HG03045 (cell line): Measurements from ENCODE around the gene PSMD1.

Experiments used
- ATAC-seq: cut with Tn5 transposase; IDR thresholded peaks from one replicate; pipeline ENCODE4 v1.9.1; 2021; ENCODE audit warnings: mild to moderate bottlenecking, moderate library complexity; ENCODE audit not compliant: unreplicated experiment

Gene PSMD1

DNA sequence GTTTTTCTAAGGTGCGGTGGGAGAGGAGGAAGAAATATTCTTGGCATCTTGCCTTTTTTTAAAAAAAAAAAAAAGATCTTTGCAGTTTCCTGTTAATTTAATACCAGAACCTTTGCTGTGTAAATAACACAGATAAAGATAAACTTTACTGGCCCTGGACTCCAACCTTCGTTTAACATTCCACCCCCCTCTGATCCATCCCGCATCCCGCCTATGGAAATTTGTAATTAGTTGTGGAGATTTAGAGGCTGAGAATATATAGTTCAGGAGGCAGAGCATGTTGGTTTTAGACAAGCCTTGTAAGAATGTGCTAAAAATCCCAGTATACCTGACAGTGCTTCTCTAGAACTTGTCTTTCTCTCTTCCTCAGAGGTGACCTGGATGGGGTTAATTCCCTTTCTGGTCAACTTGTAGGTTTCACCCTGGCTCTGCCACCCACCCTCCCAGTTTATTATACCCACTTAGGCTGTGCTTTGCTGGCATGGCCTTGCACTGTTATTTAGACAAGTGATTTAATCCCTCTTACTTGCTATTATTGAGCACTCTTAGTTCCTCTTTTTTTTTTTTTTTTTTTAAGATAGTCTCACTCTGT lies 22.3 kb upstream of the PSMD1 start:
- ATAC-seq: no peak

DNA sequence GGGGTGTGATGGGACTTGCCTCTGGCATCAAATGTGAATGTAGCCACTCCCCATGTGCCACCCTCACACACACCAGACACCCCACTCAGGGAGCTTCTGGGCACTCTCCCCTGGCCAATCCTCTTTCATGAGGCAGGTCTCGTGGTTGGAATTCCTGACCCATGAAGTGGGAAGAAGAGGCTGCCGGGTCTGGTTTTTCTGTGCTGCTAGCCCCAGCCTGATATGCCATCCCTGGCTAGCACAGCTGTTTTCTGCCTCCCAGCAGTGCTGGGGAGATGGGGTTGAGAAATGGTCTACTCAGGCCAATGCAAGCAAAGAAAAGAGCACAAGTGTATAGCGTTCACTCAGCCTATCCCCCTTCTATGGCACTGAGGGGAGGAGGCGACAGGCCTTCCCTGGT lies 20.5 kb upstream of the PSMD1 start:
- ATAC-seq: no peak

DNA sequence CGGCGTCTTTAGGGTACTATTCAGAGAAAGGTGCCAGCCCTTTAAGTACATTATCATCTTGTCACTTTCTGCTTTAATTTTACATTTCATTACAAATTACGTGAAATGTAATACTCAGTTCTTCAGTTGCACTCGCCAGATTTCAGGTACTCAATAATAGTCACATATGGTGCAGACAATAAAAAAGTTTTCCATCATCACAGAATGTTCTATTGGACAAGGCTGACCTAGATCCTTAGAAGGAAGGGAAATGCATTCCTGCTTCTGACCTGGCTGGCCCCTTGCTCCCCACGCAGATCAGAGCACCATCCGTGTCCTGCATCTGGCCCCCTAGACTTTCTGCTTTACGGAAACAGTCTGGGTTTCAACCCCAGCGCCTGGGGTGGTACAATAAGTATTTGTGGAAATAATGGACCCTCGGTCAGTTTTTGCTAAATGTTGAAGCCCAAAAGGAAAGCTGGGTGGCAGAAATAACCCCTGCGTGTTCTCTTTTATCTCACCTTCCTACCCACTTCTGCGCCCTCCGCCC lies 20.0 kb upstream of the PSMD1 start:
- ATAC-seq: no peak

DNA sequence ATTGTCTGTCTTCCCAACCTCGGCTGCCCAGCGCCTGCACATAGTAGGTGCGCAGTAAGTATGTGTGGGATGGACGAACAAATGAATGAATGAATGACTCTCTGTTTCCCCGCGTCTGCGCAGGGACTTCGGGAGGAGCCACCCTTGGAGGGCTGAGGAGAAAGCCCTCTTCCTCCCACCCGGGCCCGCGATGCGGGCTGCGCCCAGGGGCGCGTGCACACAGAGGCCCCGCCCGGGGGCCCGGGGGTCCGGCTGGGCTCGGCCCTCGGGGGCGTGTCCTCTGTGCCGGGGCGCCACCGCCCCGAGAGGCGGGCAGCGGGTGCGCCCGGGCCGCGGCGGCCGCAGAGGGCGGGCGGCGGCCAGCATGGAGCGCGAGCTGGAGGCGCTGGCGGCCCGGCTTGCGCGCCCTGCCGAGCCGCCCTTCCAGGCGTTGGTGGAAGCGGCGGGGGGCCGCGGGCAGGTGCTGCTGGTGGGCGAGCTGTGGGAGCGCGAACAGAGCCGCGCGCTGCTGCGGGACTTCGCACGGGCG lies 19.4 kb upstream of the PSMD1 start, which contains the start of gene C2orf72:
C2orf72 (plus strand) TSS at position 322 of the 529 bp plus-strand sequence; CDS start at position 365, 43 bp downstream.
- no peak for ATAC-seq

DNA sequence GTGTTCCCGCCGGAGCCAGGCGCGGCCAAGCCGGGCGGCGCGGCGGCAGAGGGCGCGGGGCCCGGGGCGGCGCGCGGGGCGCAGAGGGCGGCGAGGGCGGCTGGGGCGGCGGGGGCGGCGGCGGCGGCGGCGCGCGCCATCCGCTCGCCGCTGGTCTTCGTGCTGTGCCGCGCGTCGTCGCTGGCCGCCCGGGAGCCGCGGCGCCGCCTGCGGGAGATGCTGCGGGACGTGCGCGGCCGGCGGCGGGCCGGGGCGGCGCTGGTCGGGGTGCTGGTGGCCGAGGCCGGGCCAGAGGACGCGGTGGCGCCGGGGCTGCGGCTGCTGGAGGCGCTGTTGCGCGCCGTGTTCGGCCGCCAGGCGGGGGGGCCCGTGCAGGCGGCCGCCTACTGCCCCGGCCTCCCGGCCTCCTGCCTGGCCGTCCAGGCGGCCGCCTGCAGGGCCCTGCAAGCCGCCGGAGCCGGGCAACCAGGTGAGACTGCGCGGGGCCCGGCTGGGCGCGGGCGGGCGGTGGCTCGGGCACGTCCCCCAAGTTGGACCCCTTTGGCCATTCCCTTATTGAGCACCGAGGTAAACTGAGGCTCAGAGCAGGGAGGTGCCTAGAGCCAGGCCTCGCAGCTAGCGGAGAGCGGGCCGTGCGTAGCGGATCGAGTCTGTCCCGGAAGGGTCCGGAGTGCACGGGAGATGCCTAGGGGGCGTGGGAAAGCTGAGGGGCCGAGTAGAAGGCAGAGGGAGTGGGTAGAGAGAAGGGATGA lies 18.8 kb upstream of the PSMD1 start:
- ATAC-seq: no peak

DNA sequence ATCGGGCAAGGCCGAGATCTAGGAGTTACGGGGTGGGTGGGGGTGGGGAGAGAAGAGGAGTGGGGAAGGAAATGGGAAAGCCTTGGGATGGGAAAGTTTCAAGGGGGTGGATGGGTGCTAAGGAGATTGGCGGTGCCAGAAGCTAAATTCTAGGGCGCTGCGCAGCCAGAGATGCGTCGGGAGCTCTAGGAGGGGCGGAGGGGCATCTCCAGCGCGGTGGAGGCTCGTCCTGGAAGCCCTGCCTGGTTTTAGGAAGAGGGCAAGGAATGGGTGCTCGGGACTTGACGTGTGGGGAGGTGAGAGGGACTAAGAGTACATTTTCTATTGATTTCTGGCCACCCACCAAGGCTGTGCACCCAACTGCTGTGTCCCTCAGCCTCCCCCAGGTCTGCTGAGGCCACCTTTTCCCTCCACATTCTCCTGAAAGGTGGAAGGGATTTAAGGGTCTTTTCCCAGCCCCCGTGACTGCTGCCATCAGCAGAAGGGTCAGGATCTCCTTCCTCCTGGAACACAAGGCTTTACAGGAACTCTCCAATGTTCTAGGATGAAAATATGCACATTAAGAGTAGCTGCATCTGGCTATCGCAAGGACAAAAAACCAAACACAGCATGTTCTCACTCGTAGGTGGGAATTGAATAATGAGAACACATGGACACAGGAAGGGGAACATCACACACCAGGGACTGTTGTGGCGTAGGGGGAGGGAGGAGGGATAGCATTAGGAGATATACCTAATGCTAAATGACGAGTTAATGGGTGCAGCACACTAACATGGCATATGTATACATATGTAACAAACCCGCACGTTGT lies 18.0 kb upstream of the PSMD1 start:
- no peak for ATAC-seq

DNA sequence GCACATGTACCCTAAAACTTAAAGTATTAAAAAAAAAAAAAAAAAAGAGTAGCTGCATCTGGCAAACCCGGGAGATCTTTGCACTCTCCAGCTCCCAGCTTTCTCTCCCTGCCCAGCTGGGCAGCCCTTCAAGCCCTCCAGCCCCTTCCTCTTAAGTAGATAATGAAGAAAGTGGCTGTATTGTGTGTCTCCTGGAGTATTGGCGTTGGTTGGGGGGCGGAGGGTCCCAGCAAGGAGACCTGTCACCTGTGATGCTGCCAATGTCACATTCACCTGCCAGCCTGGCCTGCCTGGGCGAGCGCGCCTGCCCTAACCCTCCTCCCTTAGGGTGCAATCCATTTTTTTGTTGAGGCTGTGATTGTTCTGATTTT lies 17.4 kb upstream of the PSMD1 start:
- no peak for ATAC-seq

DNA sequence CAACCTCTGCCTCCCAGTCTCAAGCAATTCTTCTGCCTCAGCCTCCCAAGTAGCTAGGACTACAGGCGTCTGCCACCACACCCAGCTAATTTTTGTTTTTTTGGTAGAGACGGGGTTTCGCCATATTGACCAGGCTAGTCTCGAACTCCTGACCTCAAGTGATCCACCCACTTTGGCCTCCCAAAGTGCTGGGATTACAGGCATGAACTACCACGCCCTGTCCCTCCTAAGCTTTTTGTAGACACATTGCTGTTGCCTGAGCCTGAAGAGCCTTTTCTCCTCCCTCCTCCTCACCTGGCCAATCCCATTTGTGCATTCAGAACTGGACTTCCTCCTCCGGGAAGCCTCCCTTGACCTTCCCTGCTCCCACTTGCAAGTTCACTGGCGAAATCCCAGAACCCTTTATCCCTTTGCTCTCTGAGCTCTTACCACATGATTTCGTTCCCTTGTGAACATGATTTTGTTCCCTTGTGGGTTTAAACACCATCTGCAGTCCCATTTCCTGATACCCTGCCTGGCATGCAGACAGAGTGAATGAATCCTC lies 16.8 kb upstream of the PSMD1 start:
- ATAC-seq: no peak

DNA sequence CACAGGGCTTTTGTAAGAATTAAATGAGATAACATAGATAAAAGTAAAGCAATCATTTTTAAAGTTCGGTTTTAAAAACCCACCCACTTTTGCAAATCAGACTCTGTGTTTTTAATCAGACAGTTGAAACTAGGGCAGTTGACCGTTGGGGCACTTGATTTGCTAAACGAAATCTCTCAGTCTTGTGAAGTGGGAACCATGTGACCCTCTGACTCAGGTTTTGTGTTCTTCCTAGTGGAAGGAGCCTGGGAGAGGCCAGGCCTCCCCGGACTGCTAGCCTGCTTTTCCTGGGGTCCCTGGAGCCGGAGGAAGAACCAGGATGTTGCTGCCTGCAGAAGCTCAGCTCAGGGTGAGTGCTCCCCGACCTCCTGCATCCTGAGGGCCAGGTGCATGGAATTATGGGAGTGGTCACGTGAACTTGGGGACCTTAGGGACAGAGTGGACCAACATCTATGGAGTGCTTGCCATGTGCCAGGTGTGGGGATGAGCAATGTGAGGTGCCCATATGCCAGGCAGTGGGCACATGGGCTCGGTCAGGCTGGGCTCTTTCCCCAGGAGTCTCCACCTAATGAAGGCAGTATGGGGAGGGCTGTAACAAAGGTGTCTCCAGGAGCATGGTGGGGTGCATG lies 15.5 kb upstream of the PSMD1 start:
- no peak for ATAC-seq

DNA sequence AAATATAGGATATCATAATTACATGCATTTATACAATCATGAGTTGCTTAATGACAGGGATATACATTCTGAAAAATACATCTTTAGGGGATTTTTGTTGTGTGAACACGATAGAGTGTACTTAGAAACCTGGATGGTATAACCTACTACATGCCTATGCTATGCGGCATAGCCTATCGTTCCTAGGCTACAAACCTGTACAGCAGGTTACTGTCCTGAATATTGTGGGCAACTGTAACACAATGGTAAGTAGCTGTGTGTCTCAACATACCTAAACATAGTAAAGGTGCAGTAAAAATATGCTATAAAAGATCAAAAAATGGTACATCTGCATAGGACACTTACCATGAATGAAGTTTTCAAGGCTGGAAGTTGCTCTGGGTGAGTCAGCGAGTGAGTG lies 12.9 kb upstream of the PSMD1 start:
- ATAC-seq: no peak

DNA sequence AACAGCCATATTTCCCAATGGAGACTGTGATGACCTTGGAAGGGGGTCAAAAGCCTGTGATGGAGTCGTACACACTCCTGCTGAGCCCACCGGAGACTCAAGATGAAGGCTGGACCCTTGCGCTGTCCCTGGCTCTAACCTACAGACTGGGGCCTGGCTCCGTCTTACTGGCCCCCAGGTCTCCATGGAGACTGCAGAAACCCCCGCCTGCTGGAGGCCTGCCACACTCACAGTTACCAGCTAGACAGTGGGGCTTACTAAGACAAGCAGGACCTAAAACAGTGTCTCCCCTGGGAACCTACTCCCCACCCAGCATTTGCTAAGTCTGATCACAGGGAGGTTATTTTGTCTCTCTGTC lies 9.8 kb upstream of the PSMD1 start:
- no peak for ATAC-seq

DNA sequence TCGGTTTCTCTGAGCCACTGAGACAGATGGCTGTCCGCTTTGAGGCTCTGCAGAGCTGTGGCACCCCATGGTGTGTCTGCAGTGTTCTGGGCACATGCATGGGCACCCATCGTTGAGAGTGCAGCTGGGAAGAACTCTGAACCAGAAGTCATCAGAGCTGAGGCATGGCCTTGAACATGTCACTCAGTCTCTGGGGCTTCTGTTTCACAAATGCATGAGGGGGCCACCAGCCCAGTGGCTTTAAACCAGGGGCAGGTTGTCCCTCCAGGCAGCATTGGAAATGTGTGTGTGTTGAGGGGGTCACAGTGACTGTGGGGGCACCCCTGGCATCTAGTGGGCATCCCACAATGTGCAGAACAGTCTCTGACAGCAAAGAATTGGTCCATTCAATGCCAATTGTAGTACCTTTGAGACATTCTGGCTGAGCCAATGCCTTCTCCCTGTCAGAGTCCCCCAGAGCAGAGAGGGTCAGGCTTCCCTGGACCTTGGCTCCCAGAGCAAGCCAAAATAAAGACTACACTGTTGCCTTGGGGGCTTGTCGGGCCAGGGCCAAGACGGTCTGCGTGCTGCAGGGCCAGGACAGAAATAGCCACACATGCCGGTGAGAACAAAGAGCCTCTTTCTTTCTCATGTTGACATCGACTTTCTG lies 9.3 kb upstream of the PSMD1 start:
- no peak for ATAC-seq

DNA sequence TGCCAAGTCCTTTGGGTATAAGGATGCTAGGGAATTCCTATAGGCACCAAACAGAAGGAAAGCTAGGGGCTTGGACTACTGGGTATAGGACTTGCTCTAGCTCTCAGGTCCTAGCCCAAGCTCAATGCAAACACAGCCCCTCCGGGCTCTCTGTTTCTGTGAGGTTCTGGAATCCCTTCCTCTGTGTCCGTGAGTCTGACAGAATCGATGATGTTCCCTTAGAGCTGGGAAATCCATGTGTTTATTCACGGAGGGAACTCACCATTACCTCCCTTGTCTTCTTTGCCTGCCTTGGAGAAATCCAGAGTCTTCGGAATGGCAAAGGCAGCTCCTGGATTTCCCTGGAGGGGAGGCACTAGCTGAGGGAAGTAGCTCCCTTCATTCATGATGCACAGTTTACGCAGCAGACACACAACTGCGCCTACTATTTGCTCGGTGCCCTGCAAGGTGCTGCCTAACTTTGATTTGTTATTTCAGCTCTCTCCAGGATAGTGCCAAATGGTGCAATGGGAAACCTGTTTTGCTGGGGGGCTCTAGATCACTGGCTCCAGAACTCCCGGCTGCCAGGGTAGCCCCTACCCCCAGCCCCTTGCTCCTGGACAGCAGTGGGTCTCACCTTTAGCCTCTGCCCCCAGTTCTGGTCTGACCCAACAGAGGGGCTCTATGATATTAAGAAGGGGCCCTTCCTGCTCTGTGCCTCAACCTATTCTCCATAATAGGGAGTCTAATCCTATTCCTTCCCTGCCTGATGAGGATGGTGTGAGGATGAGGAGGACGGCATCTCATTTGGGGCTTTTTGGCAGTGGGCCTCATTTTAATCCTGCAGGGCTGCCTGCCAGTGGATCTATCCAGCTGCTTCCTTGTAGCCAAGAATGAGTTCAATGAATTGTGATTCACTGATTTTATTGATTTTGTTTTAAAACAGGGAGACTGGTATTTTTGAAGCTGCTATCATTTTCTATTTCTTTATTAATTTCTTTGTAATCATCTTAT lies 8.4 kb upstream of the PSMD1 start:
- no peak for ATAC-seq

DNA sequence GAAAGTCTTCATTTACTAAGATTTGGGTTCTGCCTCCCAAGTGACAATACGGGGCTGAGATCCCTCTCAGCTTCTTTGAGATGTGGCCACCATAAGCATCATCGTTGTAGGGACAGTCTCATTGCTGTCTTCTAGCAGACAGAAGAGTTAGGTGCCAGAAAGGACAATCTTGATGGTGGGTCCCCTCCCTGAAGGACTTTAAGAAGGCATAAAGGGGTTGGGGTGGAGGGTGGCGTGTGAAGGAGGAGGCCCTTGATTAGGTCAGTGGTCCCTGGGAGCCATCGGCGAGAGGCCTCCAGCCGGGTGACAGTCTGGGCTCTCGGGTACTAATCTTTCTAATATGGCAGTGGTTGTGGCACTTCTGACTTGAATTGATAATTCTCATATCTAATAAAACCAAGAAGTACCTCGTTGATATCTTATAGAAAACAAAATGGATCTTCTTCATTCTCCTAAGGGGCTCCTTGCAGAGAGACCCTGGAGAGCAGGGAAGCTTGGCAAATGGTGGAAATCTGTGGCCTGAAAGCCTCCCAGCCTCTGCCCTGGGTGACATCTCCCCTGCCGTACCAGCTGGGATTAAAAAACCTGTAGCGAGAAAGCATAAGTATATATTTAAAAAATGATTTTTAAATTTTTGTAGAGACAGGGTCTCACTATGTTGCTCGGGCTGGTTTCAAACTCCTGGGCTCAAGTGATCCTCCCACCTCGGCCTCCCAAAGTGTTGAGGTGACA lies 7.2 kb upstream of the PSMD1 start:
- ATAC-seq: no peak

DNA sequence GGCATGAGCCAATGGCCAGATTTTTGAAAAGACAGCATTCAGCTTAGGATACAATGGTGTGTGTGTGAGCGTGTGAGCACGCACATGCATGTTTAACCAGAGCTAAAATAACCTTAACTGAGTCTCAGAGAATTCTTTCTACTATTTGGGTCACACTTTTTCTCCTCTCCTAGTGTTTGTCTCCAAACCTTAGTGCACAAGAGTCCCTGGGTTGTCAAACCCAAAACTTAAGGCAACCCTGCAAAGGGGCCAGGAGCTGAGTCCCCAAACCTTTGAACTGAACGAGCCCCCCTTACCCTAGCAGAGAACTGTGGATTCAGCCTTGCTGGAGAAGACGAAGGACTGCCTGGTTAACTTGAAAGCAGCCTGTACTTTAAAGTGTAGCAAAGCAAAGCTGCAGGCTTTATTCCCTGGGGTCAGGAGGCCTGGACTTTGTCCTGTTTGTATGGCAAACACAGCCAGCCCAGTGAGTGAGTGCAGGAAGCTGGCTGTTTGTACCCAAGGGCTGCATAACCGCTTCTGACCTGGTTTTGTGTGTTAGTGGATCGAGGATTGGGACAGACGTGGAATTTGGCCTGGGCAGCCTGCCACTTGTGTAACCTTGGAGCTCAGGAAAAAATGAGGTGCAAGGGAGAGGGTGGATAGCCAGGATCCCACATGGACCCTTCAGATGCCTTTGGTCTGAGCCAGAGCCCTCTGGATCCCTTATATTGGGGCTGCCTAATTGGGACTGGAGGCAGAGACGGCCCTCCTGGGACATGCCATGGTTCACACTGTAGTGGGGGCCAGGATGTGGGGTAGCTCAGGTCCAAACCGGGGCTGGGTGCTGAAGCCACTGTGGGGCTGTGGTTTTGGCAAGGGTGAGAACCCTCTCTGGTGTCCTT lies 6.4 kb upstream of the PSMD1 start:
- ATAC-seq: no peak

DNA sequence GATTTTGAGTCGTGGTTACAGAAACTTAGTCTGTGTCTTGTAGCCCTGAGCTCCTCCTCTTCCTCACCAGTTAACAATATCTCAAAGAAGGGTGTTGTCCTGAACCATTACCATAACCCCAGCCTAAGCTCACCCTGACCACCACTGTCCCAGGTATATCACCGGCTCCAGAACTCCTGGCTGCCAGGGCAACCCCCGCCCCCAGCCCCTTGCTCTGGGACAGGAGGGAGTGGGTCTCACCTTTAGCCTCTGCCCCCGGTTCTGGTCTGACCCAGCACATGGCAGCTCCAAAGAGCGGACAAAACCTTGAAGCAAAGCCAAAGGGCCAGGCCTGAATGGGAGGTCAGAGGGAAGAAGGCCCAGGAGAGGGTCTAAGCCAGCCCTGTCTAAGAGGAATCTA lies 5.6 kb upstream of the PSMD1 start:
- ATAC-seq: no peak
